BLaER1 (cell line): ENCODE results near the gene TEAD1.

Experiments
- H3K27ac ChIP-seq: shearing (Covaris generic); formaldehyde crosslinking; 2 replicates; pipeline ENCODE4 v1.8.1; 2022
- H3K27me3 ChIP-seq: shearing (Covaris generic); formaldehyde crosslinking; 2 replicates; pipeline ENCODE4 v1.8.1; 2022
- H3K36me3 ChIP-seq: shearing (Covaris generic); formaldehyde crosslinking; 2 replicates; pipeline ENCODE4 v1.8.1; 2022
- H3K4me1 ChIP-seq: shearing (Covaris generic); formaldehyde crosslinking; 2 replicates; pipeline ENCODE4 v1.8.1; 2022
- H3K4me2 ChIP-seq: shearing (Covaris generic); formaldehyde crosslinking; 2 replicates; pipeline ENCODE4 v1.8.1; 2022
- H3K4me3 ChIP-seq: shearing (Covaris generic); formaldehyde crosslinking; 2 replicates; pipeline ENCODE4 v1.8.1; 2022
- H3K9ac ChIP-seq: shearing (Covaris generic); formaldehyde crosslinking; 2 replicates; pipeline ENCODE4 v1.8.1; 2022
- H3K9me3 ChIP-seq: shearing (Covaris generic); formaldehyde crosslinking; 2 replicates; pipeline ENCODE4 v1.8.1; 2022
- H4K20me1 ChIP-seq: shearing (Covaris generic); formaldehyde crosslinking; 2 replicates; pipeline ENCODE4 v1.8.1; 2022
- Cebpa-rat ChIP-seq: shearing (Covaris generic); IDR thresholded peaks from 2 replicates; pipeline ENCODE4 v1.8.1; 2022

TEAD1 gene

GRCh38 chr11:12789596-12790215 is 115.5 kb downstream of the TEAD1 start:
- Histone ChIP-seq H3K4me2 (no peak overlapping the region), H3K4me1 (no peaks in the 10 kb centered on the region), H3K4me3 (no peak overlapping the region), H3K27ac (no peak overlapping the region), H3K9ac (no peak overlapping the region), H3K36me3 (no peaks in the 10 kb centered on the region), H3K9me3 (no peaks in the 10 kb centered on the region), H4K20me1 (no peaks in the 10 kb centered on the region), H3K27me3 (no peaks in the 10 kb centered on the region)
- no peak for TF ChIP-seq Cebpa-rat

GRCh38 chr11:12790861-12791616 is 116.8 kb downstream of the TEAD1 start:
- Histone ChIP-seq H3K27me3 (no peaks in the 10 kb centered on the region), H4K20me1 (no peaks in the 10 kb centered on the region), H3K27ac (no peak overlapping the region), H3K4me3 (no peak overlapping the region), H3K4me2 (no peak overlapping the region), H3K9me3 (no peaks in the 10 kb centered on the region), H3K4me1 (no peaks in the 10 kb centered on the region), H3K36me3 (no peaks in the 10 kb centered on the region), H3K9ac (no peak overlapping the region)
- no peak for TF ChIP-seq Cebpa-rat

- no peak overlapping the region for H3K4me2 ChIP-seq
- H3K4me3 ChIP-seq = no peak overlapping the region
- H3K9ac ChIP-seq = no peak overlapping the region
- H3K27me3 ChIP-seq = no peaks in the 10 kb centered on the region
- H3K27ac ChIP-seq = no peak overlapping the region
- no peak for TF ChIP-seq Cebpa-rat
- no peaks in the 10 kb centered on the region for H3K36me3 ChIP-seq
- no peaks in the 10 kb centered on the region for H4K20me1 ChIP-seq
- no peaks in the 10 kb centered on the region for H3K4me1 ChIP-seq
- H3K9me3 ChIP-seq = no peaks in the 10 kb centered on the region
Measured at GRCh38 chr11:12792018-12792417, 117.8 kb downstream of the TEAD1 start.

GRCh38 chr11:12792590-12792989 is 118.4 kb downstream of the TEAD1 start:
- Histone ChIP-seq H3K4me1 (no peaks in the 10 kb centered on the region), H4K20me1 (no peaks in the 10 kb centered on the region), H3K9me3 (no peaks in the 10 kb centered on the region), H3K27ac (no peak overlapping the region), H3K4me3 (no peak overlapping the region), H3K27me3 (no peaks in the 10 kb centered on the region), H3K4me2 (no peak overlapping the region), H3K36me3 (no peaks in the 10 kb centered on the region), H3K9ac (no peak overlapping the region)
- no peak for TF ChIP-seq Cebpa-rat

GRCh38 chr11:12793065-12793464 is 118.8 kb downstream of the TEAD1 start:
- Histone ChIP-seq H4K20me1 (no peaks in the 10 kb centered on the region), H3K9me3 (no peaks in the 10 kb centered on the region), H3K4me3 (no peak overlapping the region), H3K27me3 (no peaks in the 10 kb centered on the region), H3K4me1 (no peaks in the 10 kb centered on the region), H3K4me2 (no peak overlapping the region), H3K9ac (no peak overlapping the region), H3K27ac (no peak overlapping the region), H3K36me3 (no peaks in the 10 kb centered on the region)
- no peak for TF ChIP-seq Cebpa-rat

- Histone ChIP-seq H3K4me1 (no peaks in the 10 kb centered on the region), H3K9ac (no peak overlapping the region), H3K27ac (no peak overlapping the region), H4K20me1 (no peaks in the 10 kb centered on the region), H3K4me3 (no peak overlapping the region), H3K27me3 (no peaks in the 10 kb centered on the region), H3K4me2 (no peak overlapping the region), H3K36me3 (no peaks in the 10 kb centered on the region), H3K9me3 (no peaks in the 10 kb centered on the region)
- TF ChIP-seq Cebpa-rat = no peak
Measured at GRCh38 chr11:12793506-12793905, 119.3 kb downstream of the TEAD1 start.

GRCh38 chr11:12794576-12795230 is 120.5 kb downstream of the TEAD1 start:
- Histone ChIP-seq H3K4me3 (no peak overlapping the region), H3K27ac (no peak overlapping the region), H3K9ac (no peak overlapping the region), H3K36me3 (no peaks in the 10 kb centered on the region), H3K4me2 (no peak overlapping the region), H3K4me1 (no peaks in the 10 kb centered on the region), H3K27me3 (no peaks in the 10 kb centered on the region), H4K20me1 (no peaks in the 10 kb centered on the region), H3K9me3 (no peaks in the 10 kb centered on the region)
- TF ChIP-seq Cebpa-rat = no peak

GRCh38 chr11:12797996-12798395 is 123.8 kb downstream of the TEAD1 start:
- H3K27me3 ChIP-seq = no peaks in the 10 kb centered on the region
- no peaks in the 10 kb centered on the region for H3K4me1 ChIP-seq
- H3K9me3 ChIP-seq = no peaks in the 10 kb centered on the region
- no peaks in the 10 kb centered on the region for H4K20me1 ChIP-seq
- H3K4me3 ChIP-seq = no peak overlapping the region
- no peak overlapping the region for H3K27ac ChIP-seq
- H3K4me2 ChIP-seq = no peak overlapping the region
- no peaks in the 10 kb centered on the region for H3K36me3 ChIP-seq
- H3K9ac ChIP-seq = no peak overlapping the region
- no peak for TF ChIP-seq Cebpa-rat

- no peaks in the 10 kb centered on the region for H3K4me1 ChIP-seq
- H3K27me3 ChIP-seq = no peaks in the 10 kb centered on the region
- no peak for TF ChIP-seq Cebpa-rat
- H3K27ac ChIP-seq = no peak overlapping the region
- H3K9ac ChIP-seq = no peak overlapping the region
- H3K4me2 ChIP-seq = no peak overlapping the region
- H3K4me3 ChIP-seq = no peak overlapping the region
- no peaks in the 10 kb centered on the region for H3K36me3 ChIP-seq
- H4K20me1 ChIP-seq = no peaks in the 10 kb centered on the region
- H3K9me3 ChIP-seq = no peaks in the 10 kb centered on the region
Measured at GRCh38 chr11:12798609-12799011, 124.4 kb downstream of the TEAD1 start.

GRCh38 chr11:12799334-12799835 is 125.2 kb downstream of the TEAD1 start:
- no peak overlapping the region for H3K4me2 ChIP-seq
- H3K36me3 ChIP-seq = no peaks in the 10 kb centered on the region
- H3K27ac ChIP-seq = no peak overlapping the region
- H3K27me3 ChIP-seq = no peaks in the 10 kb centered on the region
- H4K20me1 ChIP-seq = no peaks in the 10 kb centered on the region
- no peak overlapping the region for H3K9ac ChIP-seq
- H3K4me1 ChIP-seq = no peaks in the 10 kb centered on the region
- TF ChIP-seq Cebpa-rat = no peak
- H3K9me3 ChIP-seq = no peaks in the 10 kb centered on the region
- no peak overlapping the region for H3K4me3 ChIP-seq
